ENCODE results near the gene KCTD7.

GRCh38 chr7:66604198-66604597 is 24.5 kb upstream of the KCTD7 start:
- TF ChIP-seq CTCF (IDR thresholded peaks at IDR 0.05; ENCODE audit: low read length) = no peak
- no peak for TF ChIP-seq EZH2 (IDR thresholded peaks at IDR 0.05; ENCODE audit: borderline replicate concordance, low read length)
